ENCODE data around the gene USPL1.
"Not testable (repeated sequence)": the region's sequence is repeated elsewhere in the genome, so short reads cannot be mapped to it uniquely, and the experiment has no call there.

Gene USPL1

GRCh38 chr13:30617315-30618185 is at the start of gene USPL1:
USPL1 (plus strand) TSS chr13:30617920; CDS start chr13:30621141, 3,221 bp downstream.
- DNase-seq, result peak; percentile 99

- no peak for DNase-seq
Observed at GRCh38 chr13:30569901-30570576, 47.7 kb upstream of the USPL1 start.

GRCh38 chr13:30570691-30571090 is 47.0 kb upstream of the USPL1 start:
- no peak for DNase-seq

GRCh38 chr13:30572859-30573275 is 44.9 kb upstream of the USPL1 start:
- DNase-seq, result no peak

GRCh38 chr13:30576528-30576927 is 41.2 kb upstream of the USPL1 start:
- peak; percentile 51 for DNase-seq

- DNase-seq, result peak; percentile 34
Observed at GRCh38 chr13:30577401-30577852, 40.3 kb upstream of the USPL1 start.

- no peak for DNase-seq
Observed at GRCh38 chr13:30580852-30581502, 36.7 kb upstream of the USPL1 start.

GRCh38 chr13:30581582-30581981 is 36.1 kb upstream of the USPL1 start:
- DNase-seq, result no peak

- no peak for DNase-seq
Observed at GRCh38 chr13:30584051-30584731, 33.5 kb upstream of the USPL1 start.

- DNase-seq, result no peak
Observed at GRCh38 chr13:30585748-30586262, 31.9 kb upstream of the USPL1 start.

GRCh38 chr13:30587231-30587630 is 30.5 kb upstream of the USPL1 start:
- DNase-seq, result no peak

GRCh38 chr13:30587739-30588138 is 30.0 kb upstream of the USPL1 start:
- no peak for DNase-seq

- no peak for DNase-seq
Observed at GRCh38 chr13:30593001-30593400, 24.7 kb upstream of the USPL1 start.

- DNase-seq, result no peak
Observed at GRCh38 chr13:30600496-30600895, 17.2 kb upstream of the USPL1 start.

- DNase-seq, result no peak
Observed at GRCh38 chr13:30601836-30602235, 15.9 kb upstream of the USPL1 start.

- no peak for DNase-seq
Observed at GRCh38 chr13:30605052-30605451, 12.7 kb upstream of the USPL1 start.

- DNase-seq, result not testable (repeated sequence)
Observed at GRCh38 chr13:30607186-30607585, 10.5 kb upstream of the USPL1 start.

- DNase-seq, result peak; percentile 64
Observed at GRCh38 chr13:30607908-30608307, 9.8 kb upstream of the USPL1 start.

GRCh38 chr13:30608364-30608763 is 9.4 kb upstream of the USPL1 start:
- no peak for DNase-seq

GRCh38 chr13:30610311-30610710 is 7.4 kb upstream of the USPL1 start:
- no peak for DNase-seq

GRCh38 chr13:30615481-30615865 is 2.2 kb upstream of the USPL1 start:
- no peak for DNase-seq

- DNase-seq, result no peak
Observed at GRCh38 chr13:30615866-30616541, 1.7 kb upstream of the USPL1 start.

Measured in stimulated activated CD4-positive, alpha-beta T cell treated with anti-CD3 and anti-CD28 coated beads, Interleukin-1b, Interleukin-23, amount 100 ng/mL, for 48 hours (primary cell).